ENCODE data around the gene DNMT1. TPM values are rescaled to one million over a fixed set of nuclear protein-coding genes. Genes with fewer than 3 reads are reported as not detected.

Gene DNMT1
- polyA plus RNA-seq, 1 donor: 61.4 TPM

- no peak for DNase-seq (ENCODE audit: low read depth)
These were observed 80.6 kb downstream of the DNMT1 start for GRCh38 chr19:10113964-10114650.

GRCh38 chr19:10113592-10113963, 81.2 kb downstream of the DNMT1 start:
- DNase-seq (ENCODE audit: low read depth): no peak

- DNase-seq (ENCODE audit: low read depth): no peak
These were observed 81.7 kb downstream of the DNMT1 start for GRCh38 chr19:10112895-10113591.

- no peak for DNase-seq (ENCODE audit: low read depth)
These were observed 82.6 kb downstream of the DNMT1 start for GRCh38 chr19:10112037-10112761.

- DNase-seq (ENCODE audit: low read depth): no peak
These were observed 83.3 kb downstream of the DNMT1 start, which contains the start of gene P2RY11 for GRCh38 chr19:10111405-10111811. P2RY11 (plus strand) TSS chr19:10111693; CDS start chr19:10111722, 29 bp downstream.

GRCh38 chr19:10110972-10111317, 83.8 kb downstream of the DNMT1 start:
- no peak for DNase-seq (ENCODE audit: low read depth)

- no peak for DNase-seq (ENCODE audit: low read depth)
These were observed 84.4 kb downstream of the DNMT1 start for GRCh38 chr19:10110076-10110971.

- no peak for DNase-seq (ENCODE audit: low read depth)
These were observed 85.2 kb downstream of the DNMT1 start for GRCh38 chr19:10109528-10109927.

- no peak for DNase-seq (ENCODE audit: low read depth)
These were observed 86.9 kb downstream of the DNMT1 start for GRCh38 chr19:10107817-10108367.

GRCh38 chr19:10107254-10107653, 87.5 kb downstream of the DNMT1 start:
- DNase-seq (ENCODE audit: low read depth): no peak

GRCh38 chr19:10106100-10106936, 88.4 kb downstream of the DNMT1 start, which contains the start of gene PPAN:
PPAN (plus strand) TSS chr19:10106362; CDS start chr19:10106395, 33 bp downstream.
- peak; percentile 93 for DNase-seq (ENCODE audit: low read depth)

GRCh38 chr19:10105509-10106099, 89.1 kb downstream of the DNMT1 start:
- peak; percentile 51 for DNase-seq (ENCODE audit: low read depth)

GRCh38 chr19:10104665-10105508, 89.9 kb downstream of the DNMT1 start:
- DNase-seq (ENCODE audit: low read depth): no peak

GRCh38 chr19:10104130-10104513, 90.6 kb downstream of the DNMT1 start:
- DNase-seq (ENCODE audit: low read depth): no peak

- no peak for DNase-seq (ENCODE audit: low read depth)
These were observed 91.9 kb downstream of the DNMT1 start for GRCh38 chr19:10102787-10103236.

GRCh38 chr19:10100163-10100785, 94.5 kb downstream of the DNMT1 start:
- no peak for DNase-seq (ENCODE audit: low read depth)

GRCh38 chr19:10096615-10096963, 98.2 kb downstream of the DNMT1 start:
- DNase-seq (ENCODE audit: low read depth): no peak

- DNase-seq (ENCODE audit: low read depth): peak; percentile 86
These were observed 98.7 kb downstream of the DNMT1 start for GRCh38 chr19:10095948-10096614.

Data from forelimb muscle (tissue), 1 donor.